DND-41 (cell line): Measurements from ENCODE around the gene DRP2.

Experiments used
- ATAC-seq: fragments of 200-7000 bp; cut with Tn5 transposase; 3 replicates; pipeline ENCODE4 v1.9.1; 2021; ENCODE audit warnings: low read depth; ENCODE audit not compliant: insufficient read depth
- DNase-seq: peaks from one replicate; pipeline ENCODE4 v3.0.0-alpha.2; 2020
- H2AFZ ChIP-seq: 2 replicates; pipeline ENCODE4 v1.6.0; 2012; ENCODE audit warnings: low read depth, low read length
- H3K27ac ChIP-seq: 2 replicates; pipeline ENCODE4 v1.5.1; 2012; ENCODE audit warnings: low read length, inconsistent platforms
- H3K27me3 ChIP-seq: fragments of 200-600 bp; sonication (generic); 2 replicates; pipeline ENCODE4 v1.6.0; 2012; ENCODE audit warnings: low read length, mild to moderate bottlenecking, inconsistent platforms; ENCODE audit not compliant: insufficient read depth, poor library complexity
- H3K36me3 ChIP-seq: 2 replicates; pipeline ENCODE4 v1.5.1; 2012; ENCODE audit warnings: low read length, inconsistent platforms; ENCODE audit not compliant: insufficient read depth
- H3K4me1 ChIP-seq: 2 replicates; pipeline ENCODE4 v1.5.1; 2012; ENCODE audit warnings: mild to moderate bottlenecking, low read length; ENCODE audit not compliant: insufficient read depth
- H3K4me2 ChIP-seq: 2 replicates; pipeline ENCODE4 v1.6.0; 2012; ENCODE audit warnings: mild to moderate bottlenecking, moderate library complexity, low read length, inconsistent platforms; ENCODE audit not compliant: insufficient read depth
- H3K4me3 ChIP-seq, 2 experiments: fragments of 200-600 bp in 1 of 2; shearing (Covaris generic) in 1 of 2; 2 replicates each; pipeline ENCODE4 v1.5.1; 2012 to 2016; ENCODE audit warnings: inconsistent platforms in 2 of 2, low read length in 2 of 2, mild to moderate bottlenecking in 2 of 2, low read depth in 1 of 2, moderate library complexity in 1 of 2
- H3K79me2 ChIP-seq: 2 replicates; pipeline ENCODE4 v1.6.0; 2012; ENCODE audit warnings: low read length, inconsistent platforms; ENCODE audit not compliant: insufficient read depth
- H3K9ac ChIP-seq: 2 replicates; pipeline ENCODE4 v1.6.0; 2012; ENCODE audit warnings: low read depth, mild to moderate bottlenecking, inconsistent platforms, low read length, moderate library complexity
- H3K9me3 ChIP-seq: 2 replicates; pipeline ENCODE4 v1.5.1; 2012; ENCODE audit warnings: low read length, moderate library complexity, mild to moderate bottlenecking, inconsistent platforms; ENCODE audit not compliant: insufficient read depth, severe bottlenecking
- H4K20me1 ChIP-seq: 2 replicates; pipeline ENCODE4 v1.6.0; 2012; ENCODE audit warnings: low read length; ENCODE audit not compliant: insufficient read depth
- EZH2 ChIP-seq: IDR thresholded peaks from 3 replicates; pipeline ENCODE4 v1.6.1; 2012; ENCODE audit warnings: borderline replicate concordance, low read depth, mild to moderate bottlenecking, moderate library complexity, low read length, inconsistent platforms; ENCODE audit not compliant: severe bottlenecking
- TF ChIP-seq, protein P1 (sequence below): IDR thresholded peaks from 2 replicates; pipeline ENCODE4 v1.5.1; 2012; ENCODE audit warnings: borderline replicate concordance, low read length, moderate library complexity, mild to moderate bottlenecking; ENCODE audit not compliant: poor library complexity, severe bottlenecking; ENCODE audit errors: extremely low read depth

DRP2 gene

GRCh38 chrX:101265869-101266428 lies 46.4 kb downstream of the DRP2 start:
- H3K9ac ChIP-seq: no peak overlapping the region
- no peaks in the 10 kb centered on the region for H3K36me3 ChIP-seq
- no peak overlapping the region for H3K27ac ChIP-seq
- no peaks in the 10 kb centered on the region for H3K27me3 ChIP-seq
- H3K4me3 ChIP-seq: no peak overlapping the region
- no peak overlapping the region for H2AFZ ChIP-seq
- ATAC-seq: no peak
- no peak overlapping the region for H3K4me2 ChIP-seq
- H4K20me1 ChIP-seq: no peaks in the 10 kb centered on the region
- no peaks in the 10 kb centered on the region for H3K9me3 ChIP-seq
- TF ChIP-seq EZH2: no peak
- TF ChIP-seq, protein P1, sequence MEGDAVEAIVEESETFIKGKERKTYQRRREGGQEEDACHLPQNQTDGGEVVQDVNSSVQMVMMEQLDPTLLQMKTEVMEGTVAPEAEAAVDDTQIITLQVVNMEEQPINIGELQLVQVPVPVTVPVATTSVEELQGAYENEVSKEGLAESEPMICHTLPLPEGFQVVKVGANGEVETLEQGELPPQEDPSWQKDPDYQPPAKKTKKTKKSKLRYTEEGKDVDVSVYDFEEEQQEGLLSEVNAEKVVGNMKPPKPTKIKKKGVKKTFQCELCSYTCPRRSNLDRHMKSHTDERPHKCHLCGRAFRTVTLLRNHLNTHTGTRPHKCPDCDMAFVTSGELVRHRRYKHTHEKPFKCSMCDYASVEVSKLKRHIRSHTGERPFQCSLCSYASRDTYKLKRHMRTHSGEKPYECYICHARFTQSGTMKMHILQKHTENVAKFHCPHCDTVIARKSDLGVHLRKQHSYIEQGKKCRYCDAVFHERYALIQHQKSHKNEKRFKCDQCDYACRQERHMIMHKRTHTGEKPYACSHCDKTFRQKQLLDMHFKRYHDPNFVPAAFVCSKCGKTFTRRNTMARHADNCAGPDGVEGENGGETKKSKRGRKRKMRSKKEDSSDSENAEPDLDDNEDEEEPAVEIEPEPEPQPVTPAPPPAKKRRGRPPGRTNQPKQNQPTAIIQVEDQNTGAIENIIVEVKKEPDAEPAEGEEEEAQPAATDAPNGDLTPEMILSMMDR: no peak
- no peaks in the 10 kb centered on the region for H3K4me1 ChIP-seq
- no peak for DNase-seq
- H3K79me2 ChIP-seq: no peaks in the 10 kb centered on the region

DNA sequence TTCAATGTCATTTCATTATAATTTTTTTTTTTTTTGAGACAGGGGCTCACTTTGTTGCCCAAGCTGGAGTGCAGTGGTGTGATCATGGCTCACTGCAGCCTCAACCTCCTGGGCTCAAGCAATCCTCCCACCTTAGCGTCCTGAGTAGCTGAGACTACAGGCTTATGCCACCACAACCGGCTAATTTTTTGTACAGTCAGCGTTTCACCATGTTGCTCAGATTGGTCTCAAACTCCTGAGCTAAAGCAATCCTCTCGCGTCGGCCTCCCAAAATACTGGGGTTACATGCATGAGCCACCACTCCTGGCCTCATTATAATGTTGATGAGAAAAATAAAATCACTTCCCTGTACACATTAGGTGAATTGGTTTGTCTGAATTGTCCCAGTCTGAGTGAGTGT lies 54.6 kb downstream of the DRP2 start:
- Histone ChIP-seq H3K9ac (no peak overlapping the region), H3K36me3 (no peaks in the 10 kb centered on the region), H3K4me2 (no peak overlapping the region), H2AFZ (no peak overlapping the region), H3K9me3 (no peaks in the 10 kb centered on the region), H3K27ac (no peak overlapping the region), H3K4me1 (no peaks in the 10 kb centered on the region), H3K4me3 (no peak overlapping the region), H3K27me3 (no peaks in the 10 kb centered on the region), H3K79me2 (no peaks in the 10 kb centered on the region), H4K20me1 (no peaks in the 10 kb centered on the region)
- DNase-seq (no peak), ATAC-seq (no peak)
- no peak for TF ChIP-seq EZH2
- TF ChIP-seq, protein P1: no peak

- no peak overlapping the region for H3K27ac ChIP-seq
- ATAC-seq (no peak), DNase-seq (no peak)
- H2AFZ ChIP-seq: no peak overlapping the region
- H4K20me1 ChIP-seq: no peaks in the 10 kb centered on the region
- H3K9ac ChIP-seq: no peak overlapping the region
- no peaks in the 10 kb centered on the region for H3K36me3 ChIP-seq
- no peak overlapping the region for H3K4me3 ChIP-seq
- no peaks in the 10 kb centered on the region for H3K4me1 ChIP-seq
- no peaks in the 10 kb centered on the region for H3K79me2 ChIP-seq
- no peaks in the 10 kb centered on the region for H3K27me3 ChIP-seq
- no peaks in the 10 kb centered on the region for H3K9me3 ChIP-seq
- TF ChIP-seq, protein P1: no peak
- TF ChIP-seq EZH2: no peak
- no peak overlapping the region for H3K4me2 ChIP-seq
These were observed 56.7 kb downstream of the DRP2 start for GRCh38 chrX:101276238-101276637.

GRCh38 chrX:101287402-101287801 lies 67.8 kb downstream of the DRP2 start:
- DNase-seq: no peak
- H3K36me3 ChIP-seq: no peaks in the 10 kb centered on the region
- no peak overlapping the region for H3K4me3 ChIP-seq

More at GRCh38 chrX:101287402-101287801, 67.8 kb downstream of the DRP2 start:
- Histone ChIP-seq H3K79me2 (no peaks in the 10 kb centered on the region), H3K4me1 (no peaks in the 10 kb centered on the region), H3K9ac (no peak overlapping the region), H3K4me2 (no peak overlapping the region), H3K27ac (no peak overlapping the region), H2AFZ (no peak overlapping the region), H3K9me3 (no peaks in the 10 kb centered on the region), H4K20me1 (no peaks in the 10 kb centered on the region), H3K27me3 (no peaks in the 10 kb centered on the region)
- ATAC-seq: peak; percentile 56; the same call in 2 of the 3 replicates
- TF ChIP-seq, protein P1: peak; percentile 67
- TF ChIP-seq EZH2: no peak
